Activated CD4-positive, alpha-beta T cell treated with anti-CD3 and anti-CD28 coated beads, Interleukin-10, Interleukin-2, amounts not matched to agents 100 ng/mL and 50 ng/mL, durations not matched to agents 16 hours and 8 hours (primary cell): ENCODE results near the gene SLN.
"Not testable (repeated sequence)": the region's sequence is repeated elsewhere in the genome, so short reads cannot be mapped to it uniquely, and the experiment has no call there.

Experiments
- DNase-seq: peaks from one replicate; pipeline ENCODE4 v3.0.0-alpha.2; 2020

The SLN gene

GRCh38 chr11:107711861-107712755, at the start of gene SLN:
TSS of gene SLN (minus strand) at chr11:107712056.
- no peak for DNase-seq

DNA sequence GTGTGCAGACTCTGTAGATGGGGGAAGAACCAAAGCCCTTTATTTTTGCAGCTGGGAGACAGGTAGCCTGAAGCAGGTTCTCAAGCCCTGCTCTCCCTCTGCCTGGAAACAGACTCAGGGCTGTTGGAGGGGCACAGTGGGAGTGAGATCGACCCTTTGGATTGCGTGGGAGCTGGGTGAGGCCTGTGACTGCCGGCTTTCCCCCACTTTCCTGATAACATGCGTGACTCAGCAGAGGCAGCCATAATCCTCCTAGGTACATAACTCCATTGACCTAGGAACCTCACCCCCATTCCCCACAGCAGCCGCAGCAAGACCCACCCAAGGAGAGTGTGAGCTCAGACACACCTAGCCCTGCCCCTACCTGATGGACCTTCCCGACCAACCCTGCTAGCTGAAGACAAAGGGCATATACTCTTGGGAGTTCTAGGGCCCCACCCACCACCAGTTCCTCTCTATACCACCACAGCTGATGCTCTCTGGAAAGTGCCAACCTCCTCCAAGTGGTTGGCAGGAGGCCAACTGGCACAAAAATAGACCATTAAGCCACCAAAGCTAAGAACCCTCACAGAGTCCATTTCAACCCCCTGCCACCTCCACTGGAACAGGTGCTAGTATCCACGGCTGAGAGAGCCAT, 47.0 kb upstream of the SLN start:
- not testable (repeated sequence) for DNase-seq

- no peak for DNase-seq
Observed at GRCh38 chr11:107757661-107758060, 45.8 kb upstream of the SLN start.

DNA sequence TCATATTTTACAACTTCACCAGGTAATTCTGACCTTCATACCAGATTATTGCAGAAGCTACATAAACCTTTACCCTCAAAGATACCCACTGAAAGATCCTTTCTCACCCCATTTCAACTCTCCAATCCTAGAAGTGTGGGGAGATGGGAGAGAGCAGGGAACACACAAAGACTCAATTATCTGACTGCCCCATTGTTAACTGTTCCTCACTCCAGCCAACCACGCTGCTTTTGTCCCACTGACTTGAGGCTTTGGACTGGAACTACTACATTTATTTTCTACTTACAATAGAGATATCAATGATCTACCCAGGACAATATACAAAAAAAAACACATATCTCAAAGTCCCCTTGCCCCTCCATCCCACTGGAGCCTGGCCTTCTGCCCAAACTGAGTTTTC, 44.7 kb upstream of the SLN start:
- no peak for DNase-seq

DNA sequence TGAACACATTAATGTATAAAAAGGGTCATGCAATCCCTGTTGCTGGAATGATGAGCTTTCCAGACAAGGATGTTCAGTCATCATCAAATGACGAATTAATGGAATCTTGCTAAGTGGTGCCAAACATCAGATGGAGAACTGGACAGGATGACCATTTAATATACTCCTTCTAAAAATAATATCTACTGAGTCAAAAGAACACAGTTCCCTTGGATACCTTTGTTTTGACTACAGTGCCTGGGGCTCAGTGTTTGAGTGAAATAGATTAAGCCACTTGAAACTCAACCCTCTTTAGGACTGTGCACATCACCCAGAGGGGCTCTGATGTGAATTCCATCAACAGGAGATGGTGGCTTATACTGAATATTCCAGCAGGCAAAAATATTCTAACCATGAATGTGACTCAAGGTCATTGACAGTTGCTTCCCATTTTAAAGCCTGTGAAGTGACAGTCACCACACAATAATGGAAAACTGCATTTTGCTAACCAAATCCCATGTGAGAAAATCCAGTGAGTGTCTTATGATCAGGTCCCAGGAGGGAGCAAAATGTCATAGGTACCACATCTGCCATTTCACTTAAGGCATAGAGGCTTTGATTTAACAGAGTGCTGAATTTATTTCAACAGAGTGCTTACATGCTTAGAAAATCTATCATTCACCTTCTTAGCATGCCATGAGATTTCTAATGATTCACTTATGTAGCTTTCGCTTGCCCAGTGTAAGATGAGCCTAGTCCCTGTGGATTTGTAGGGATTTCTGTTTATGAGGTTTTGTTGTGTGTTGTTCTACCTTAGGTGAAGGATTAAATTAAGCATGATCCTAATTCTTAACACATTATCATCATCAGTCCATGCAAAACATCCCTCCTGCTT, 41.3 kb upstream of the SLN start:
- DNase-seq = no peak

DNA sequence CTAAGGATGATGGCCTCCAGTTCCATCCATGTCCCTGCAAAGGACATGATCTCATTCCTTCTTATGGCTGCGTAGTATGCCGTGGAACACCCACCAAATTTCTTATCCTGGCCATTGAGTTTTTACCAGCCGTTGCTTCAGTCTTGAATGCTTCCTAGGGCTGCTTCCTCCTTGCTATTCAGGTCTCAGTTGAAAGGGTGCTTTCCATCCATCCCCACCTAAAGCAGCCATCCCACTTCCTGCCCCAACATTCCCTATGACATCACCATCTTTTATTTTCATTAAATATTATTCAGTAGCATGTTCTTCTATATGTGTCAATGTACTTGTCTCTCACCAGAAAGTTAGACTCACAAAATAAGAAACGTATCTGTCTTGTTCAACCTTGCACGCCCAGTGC, 40.7 kb upstream of the SLN start:
- no peak for DNase-seq

- no peak for DNase-seq
Observed at GRCh38 chr11:107751082-107751481, 39.2 kb upstream of the SLN start.

DNA sequence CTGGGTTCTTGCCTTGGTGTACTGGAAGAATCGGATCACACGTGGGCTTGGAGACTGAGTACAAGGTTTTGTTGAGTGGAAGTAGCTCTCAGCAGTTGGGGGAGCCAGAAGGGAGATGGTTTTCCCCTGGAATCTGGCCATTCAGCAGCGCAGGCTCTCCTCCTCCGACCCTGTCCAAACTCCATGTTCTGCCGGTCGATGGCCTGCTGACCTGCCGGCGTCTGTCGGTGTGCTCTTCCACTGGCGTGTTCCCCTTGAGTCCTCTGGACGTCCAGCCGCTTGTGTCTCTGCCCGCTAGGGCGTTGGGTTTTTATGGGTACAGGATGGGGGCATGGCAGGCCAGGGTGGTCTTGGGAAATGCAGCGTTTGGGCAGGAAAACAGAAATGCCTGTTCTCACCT, 38.5 kb upstream of the SLN start:
- DNase-seq = no peak

GRCh38 chr11:107747622-107748021, 35.8 kb upstream of the SLN start:
- DNase-seq = no peak

DNA sequence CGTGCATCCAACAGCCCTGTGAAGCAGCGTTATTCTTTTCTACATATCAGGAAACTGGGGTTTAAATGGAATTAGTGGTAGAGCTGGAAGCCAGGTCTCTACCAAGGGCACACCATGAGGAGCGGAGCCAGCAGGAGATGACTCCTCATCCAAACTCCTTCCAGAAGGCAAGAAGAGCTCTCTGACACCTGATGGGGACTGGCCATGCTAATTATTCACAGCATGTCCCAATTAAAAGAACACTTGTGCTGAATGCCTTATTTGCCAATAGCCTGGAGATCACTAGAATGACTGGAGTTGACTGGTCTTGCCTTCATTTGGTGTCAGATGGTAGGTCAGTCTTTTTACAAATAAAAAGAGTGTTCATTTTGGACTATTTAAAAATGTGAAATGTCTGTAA, 32.9 kb upstream of the SLN start:
- no peak for DNase-seq

GRCh38 chr11:107743191-107743590, 31.3 kb upstream of the SLN start:
- DNase-seq = no peak

DNA sequence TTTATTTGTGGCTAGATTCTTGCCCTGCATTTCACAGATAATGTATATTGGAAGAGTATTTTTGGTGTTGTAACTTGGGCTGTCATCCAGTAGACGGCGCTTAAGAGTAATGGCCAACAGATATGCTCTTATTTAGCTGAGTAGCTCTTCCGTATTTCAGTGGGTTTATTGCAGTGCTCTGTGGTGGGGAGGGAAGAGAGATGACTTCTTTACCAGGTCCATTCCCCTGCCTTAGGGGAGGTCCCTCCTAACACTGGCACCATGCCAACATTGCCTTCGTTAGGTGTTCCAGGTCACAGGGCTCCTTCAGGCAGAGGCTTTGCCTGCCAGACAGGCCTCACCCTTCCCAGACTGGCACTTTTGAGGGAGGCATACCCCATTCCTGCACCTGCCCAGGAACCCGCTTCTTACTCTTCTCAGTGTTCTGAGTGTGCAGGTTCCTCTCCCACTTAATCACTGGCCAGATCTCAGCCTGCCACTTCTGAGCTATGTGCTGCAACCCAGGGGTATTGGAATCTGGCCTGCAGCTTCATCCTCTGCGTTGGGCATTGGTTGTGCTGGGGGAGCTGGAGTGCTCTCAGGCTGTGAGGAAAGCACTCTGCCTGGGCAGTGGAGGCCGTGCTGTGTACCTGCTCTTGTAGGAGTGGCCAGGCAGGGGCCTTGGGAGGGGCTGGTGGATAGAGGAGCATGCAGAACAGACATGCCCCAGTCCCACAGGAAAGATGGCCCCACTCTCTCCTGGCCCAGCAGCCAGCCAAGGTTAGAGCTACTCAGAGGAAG, 29.4 kb upstream of the SLN start:
- DNase-seq = peak; percentile 52

DNA sequence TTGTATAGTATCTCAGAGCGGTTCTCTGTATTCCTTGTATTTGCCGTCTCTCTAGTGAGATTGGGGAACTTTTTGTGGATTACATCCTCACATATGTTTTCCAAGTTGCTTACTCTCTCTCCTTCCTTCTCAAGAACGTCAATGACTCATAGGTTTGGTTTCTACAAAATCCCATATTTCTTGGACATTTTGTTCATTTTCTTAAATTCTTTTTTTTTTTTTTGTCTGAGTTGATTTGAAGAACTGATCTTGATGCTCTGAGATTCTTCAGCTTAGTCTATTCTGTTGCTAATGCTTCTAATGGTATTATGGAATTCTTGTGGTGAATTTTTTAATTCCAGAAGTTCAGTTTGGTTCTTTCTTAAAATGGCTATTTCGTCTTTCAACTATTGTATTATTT, 28.4 kb upstream of the SLN start:
- DNase-seq = no peak

GRCh38 chr11:107736546-107736945, 24.7 kb upstream of the SLN start:
- DNase-seq = no peak

GRCh38 chr11:107733518-107733917, 21.7 kb upstream of the SLN start:
- DNase-seq = no peak

DNA sequence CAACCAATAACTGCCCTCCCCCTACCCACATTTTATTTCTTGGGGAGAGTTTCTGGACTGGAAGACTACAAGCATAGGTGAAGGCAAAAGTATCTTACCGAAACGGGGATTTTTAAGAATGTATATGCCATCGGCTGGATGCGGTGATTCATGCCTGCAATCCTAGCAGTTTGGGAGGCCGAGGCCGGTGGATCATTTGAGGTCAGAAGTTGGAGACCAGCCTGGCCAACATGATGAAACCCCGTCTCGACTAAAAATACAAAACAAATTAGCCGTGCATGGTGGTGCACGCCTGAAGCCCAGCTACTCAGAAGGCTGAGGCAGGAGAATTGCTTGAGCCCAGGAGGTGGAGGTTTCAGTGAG, 20.8 kb upstream of the SLN start:
- no peak for DNase-seq

GRCh38 chr11:107731941-107732688, 20.3 kb upstream of the SLN start:
- no peak for DNase-seq

GRCh38 chr11:107722662-107723061, 10.8 kb upstream of the SLN start:
- DNase-seq = no peak

- no peak for DNase-seq
Observed at GRCh38 chr11:107721207-107721606, 9.4 kb upstream of the SLN start.

DNA sequence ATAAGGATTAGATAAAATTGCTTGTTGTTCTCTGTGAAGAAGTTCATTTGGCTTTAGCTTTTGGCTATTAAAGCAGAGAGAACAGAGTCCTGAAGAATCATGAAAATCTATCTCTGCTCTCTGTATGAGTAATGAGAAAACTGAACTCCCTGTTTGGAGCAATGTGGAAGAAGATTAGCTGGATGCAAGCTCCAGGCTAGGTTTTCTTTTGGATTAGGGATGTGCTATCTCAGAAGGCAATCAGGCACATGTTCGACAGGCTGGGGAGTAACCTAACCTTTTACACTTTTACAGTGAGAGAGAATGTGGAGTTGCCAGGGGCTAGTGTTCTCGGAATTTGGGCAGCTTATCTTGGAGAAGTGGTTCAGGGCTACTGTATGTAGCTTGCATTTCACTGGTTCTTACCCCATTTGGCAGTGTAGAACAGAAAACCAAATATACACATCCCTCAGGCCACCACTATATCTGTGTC, 8.5 kb upstream of the SLN start:
- DNase-seq = no peak

GRCh38 chr11:107719557-107720302, 7.9 kb upstream of the SLN start:
- no peak for DNase-seq
